PC-3 (cell line): ENCODE data around the gene KIF11. TPM values are rescaled to one million over a fixed set of nuclear protein-coding genes. Genes with fewer than 3 reads are reported as not detected.

Experiments used
- ATAC-seq: fragments of 200-7000 bp; cut with Tn5 transposase; 2 replicates; pipeline ENCODE4 v1.9.1; 2020; ENCODE audit warnings: mild to moderate bottlenecking, moderate library complexity
- Bru-seq: library from RNA; stranded (reverse); fragments of 400-500 nt; gene quantifications from one replicate; lab custom pipeline; 2021; lab: Mats Ljungman, UMichigan
- BruChase-seq, 2 experiments: library from RNA; stranded (reverse); fragments of 400-500 nt; gene quantifications; one replicate each; lab custom pipeline; 2021; lab: Mats Ljungman, UMichigan
- BruUV-seq: library from RNA; stranded (reverse); fragments of 400-500 nt; replicated peaks from 2 replicates; lab custom pipeline; 2021; lab: Mats Ljungman, UMichigan
- CTCF ChIA-PET: fragments of 300-600 bp; sonication (Branson Sonifier 250); formaldehyde crosslinking; loops from one replicate; lab custom pipeline; 2022; ENCODE audit warnings: antibody characterized with exemption; lab: Charles Lee
- POLR2A ChIA-PET: fragments of 300-600 bp; sonication (Branson Sonifier 250); formaldehyde crosslinking; loops from one replicate; lab custom pipeline; 2022; ENCODE audit warnings: antibody characterized with exemption; ENCODE audit not compliant: unreplicated experiment; lab: Charles Lee
- DNase-seq: peaks from one replicate; pipeline ENCODE4 v3.0.0-alpha.2; 2015
- H2AFZ ChIP-seq: fragments of 300-600 bp; sonication (generic); 2 replicates; pipeline ENCODE4 v1.6.0; 2016; ENCODE audit warnings: antibody characterized with exemption, low read length
- H3F3A ChIP-seq: fragments of 300-600 bp; sonication (generic); one replicate; pipeline ENCODE4 v1.6.0; 2017; ENCODE audit warnings: antibody characterized with exemption, low read length, control low read depth, mild to moderate bottlenecking; ENCODE audit not compliant: unreplicated experiment
- H3K27ac ChIP-seq: fragments of 300-600 bp; sonication (generic); 2 replicates; pipeline ENCODE4 v1.5.1; 2016; ENCODE audit warnings: mild to moderate bottlenecking, low read length
- H3K27me3 ChIP-seq: fragments of 300-600 bp; sonication (generic); 2 replicates; pipeline ENCODE4 v1.6.1; 2016; ENCODE audit warnings: low read length, mixed read lengths
- H3K36me3 ChIP-seq: fragments of 300-600 bp; sonication (generic); 2 replicates; pipeline ENCODE4 v1.6.1; 2016; ENCODE audit warnings: low read depth, mixed run types, low read length, mixed read lengths
- H3K4me1 ChIP-seq: fragments of 300-600 bp; sonication (generic); 2 replicates; pipeline ENCODE4 v1.5.1; 2016; ENCODE audit warnings: low read length; ENCODE audit not compliant: insufficient read depth
- H3K4me2 ChIP-seq: fragments of 300-600 bp; sonication (generic); 2 replicates; pipeline ENCODE4 v1.6.0; 2016; ENCODE audit warnings: low read length
- H3K4me3 ChIP-seq: fragments of 300-600 bp; sonication (generic); 2 replicates; pipeline ENCODE4 v1.5.1; 2016; ENCODE audit warnings: mild to moderate bottlenecking, low read length, mixed read lengths
- H3K79me2 ChIP-seq: fragments of 300-600 bp; sonication (generic); 2 replicates; pipeline ENCODE4 v1.6.1; 2017; ENCODE audit warnings: low read length, mixed read lengths
- H3K9ac ChIP-seq: fragments of 300-600 bp; sonication (generic); 2 replicates; pipeline ENCODE4 v1.6.0; 2016; ENCODE audit warnings: mild to moderate bottlenecking, low read length
- H3K9me2 ChIP-seq: fragments of 300-600 bp; sonication (generic); replicated peaks from 2 replicates; pipeline ENCODE4 v1.6.1; 2016; ENCODE audit warnings: mixed run types, low read length, mixed read lengths
- H3K9me3 ChIP-seq: fragments of 300-600 bp; sonication (generic); 2 replicates; pipeline ENCODE4 v1.6.1; 2016; ENCODE audit warnings: low read length, mixed read lengths
- H4K20me1 ChIP-seq: fragments of 300-600 bp; sonication (generic); 2 replicates; pipeline ENCODE4 v1.6.1; 2016; ENCODE audit warnings: low read length, mixed read lengths
- CTCF ChIP-seq: fragments of 300-600 bp; sonication (generic); conservative IDR thresholded peaks from 2 replicates; pipeline ENCODE4 v1.5.1; 2017; ENCODE audit warnings: antibody characterized with exemption, low read depth, mild to moderate bottlenecking, low read length
- EZH2 ChIP-seq: fragments of 300-600 bp; sonication (generic); IDR thresholded peaks from one replicate; pipeline ENCODE4 v1.6.1; 2017; ENCODE audit warnings: antibody characterized with exemption, mild to moderate bottlenecking, low read length; ENCODE audit not compliant: unreplicated experiment
- EZH2phosphoT487 ChIP-seq: fragments of 300-600 bp; sonication (generic); IDR thresholded peaks from 2 replicates; pipeline ENCODE4 v1.6.1; 2018; ENCODE audit warnings: mild to moderate bottlenecking, antibody characterized with exemption, low read length, borderline replicate concordance
- intact Hi-C: fragments of 100-400 bp; cut with micrococcal nuclease; formaldehyde crosslinking; loops from 2 replicates; pipeline ENCODE4 v1.9.0; 2023
- long read RNA-seq: library from polyadenylated mRNA; unstranded; transcript quantifications from one replicate; pipeline ENCODE4 v2.0.0, GENCODE V29; 2021; ENCODE audit not compliant: unreplicated experiment
- total RNA-seq: library from RNA; depleted of rRNA; stranded (reverse); fragments of >200 nt; gene quantifications from 2 replicates; pipeline ENCODE4 v1.2.3, GENCODE V29; 2014; rRNA removed

Gene KIF11
- total RNA-seq (25.5 and 26.2 TPM in 2 replicates), Bru-seq, nascent RNA (percentile 70 among the genes with signal in this experiment), BruChase-seq, experiment 1, labeled RNA remaining after a 6-hour chase (percentile 67 among the genes with signal in this experiment), BruChase-seq, experiment 2, labeled RNA remaining after a 2-hour chase (percentile 51 among the genes with signal in this experiment)
- long read RNA-seq, full-length matches to known transcripts = 4 of 9 reads
- long read RNA-seq, partial matches to known transcripts = 3 of 9 reads
- long read RNA-seq, other reads (novel, unspliced or antisense) = 2 of 9 reads

GRCh38 chr10:92592761-92593618, at the start of gene KIF11:
Gene KIF11 (plus strand): TSS chr10:92593130. CDS start chr10:92593376, 246 bp downstream.
- ChIA-PET POLR2A (no interaction called here), CTCF (no interaction called here)
- H3K36me3 ChIP-seq = no peaks in the 10 kb centered on the region
- H3K4me3 ChIP-seq = peak within 1 kb of the TSS; percentile 90
- ATAC-seq = peak; percentile 76
- no peaks in the 10 kb centered on the region for H3K27me3 ChIP-seq
- no TSS peak for BruUV-seq
- peak within 1 kb of the TSS; percentile 87 for H3K4me2 ChIP-seq
- peak; percentile 93 for DNase-seq
- H3K79me2 ChIP-seq = peaks cover 51% of the 10 kb centered on the region
- H3K9me3 ChIP-seq = no peaks in the 10 kb centered on the region
- intact Hi-C loops = loop anchor here (5.0 kb wide), 3 partner anchors 94 to 301 kb away; partner anchors contain the start of genes CPEB3, HHEX and MARCHF5
- H2AFZ ChIP-seq = peak within 1 kb of the TSS; percentile 90
- no peaks in the 10 kb centered on the region for H3F3A ChIP-seq
- H3K27ac ChIP-seq = peak within 1 kb of the TSS; percentile 95
- peak within 1 kb of the TSS; percentile 92 for H3K9ac ChIP-seq
- peaks cover 25% of the 10 kb centered on the region for H3K4me1 ChIP-seq
- H3K9me2 ChIP-seq = no peaks in the 10 kb centered on the region
- H4K20me1 ChIP-seq = 0 out of 2 replicates have a peak, but pooled peaks cover 10% of the 10 kb centered on the region
- TF ChIP-seq EZH2phosphoT487 = no peak
- no peak for TF ChIP-seq EZH2
- TF ChIP-seq CTCF = no peak

- Histone ChIP-seq H3K4me1 (no peaks in the 10 kb centered on the region), H3K9me2 (no peaks in the 10 kb centered on the region), H3K79me2 (peaks cover 38% of the 10 kb centered on the region), H3K9ac (no peak overlapping the region), H3K4me3 (no peak overlapping the region), H4K20me1 (no peaks in the 10 kb centered on the region; the same call in 1 of the 2 replicates), H2AFZ (no peak overlapping the region), H3K27ac (no peak overlapping the region), H3K9me3 (no peaks in the 10 kb centered on the region), H3K27me3 (no peaks in the 10 kb centered on the region), H3K36me3 (no peaks in the 10 kb centered on the region; the same call in 1 of the 2 replicates), H3F3A (no peaks in the 10 kb centered on the region), H3K4me2 (no peak overlapping the region)
- intact Hi-C loops = no loop called here
- CTCF ChIA-PET = no interaction called here
- ATAC-seq (no peak), DNase-seq (peak; percentile 10)
- no TSS peak for BruUV-seq
- POLR2A ChIA-PET = no interaction called here
- TF ChIP-seq CTCF (no peak), EZH2 (no peak), EZH2phosphoT487 (no peak)
Observed at GRCh38 chr10:92544296-92544695, 48.6 kb upstream of the KIF11 start.
